Measurements from ENCODE around the gene FAM240B. TPM values are rescaled to one million over a fixed set of nuclear protein-coding genes. Genes with fewer than 3 reads are reported as not detected.

The FAM240B gene
- total and polyA plus RNA-seq, 2 of the 8 experiments (the other 6 are each of a cell fraction or from before 2014, with no cell fraction given) = not detected

GRCh38 chr9:38694676-38695075, 25.3 kb downstream of the FAM240B start:
- CTCF ChIA-PET (ENCODE audit: partially characterized antibody) = interaction anchor here (0.8 to 5.4 kb wide), 3 partner anchors 9 to 14 kb away, joined by 3 to 34 read pairs (median 3); no protein-coding TSS in a partner anchor
- Histone ChIP-seq H4K20me1 (replicated peaks in 1 of 2; ENCODE audit: control insufficient read depth in 1 of 2, insufficient read depth in 2 of 2, low read length in 2 of 2) (no peaks in the 10 kb centered on the region), H2BK12ac (ENCODE audit: low read depth, low read length) (no peak overlapping the region), H2BK5ac (ENCODE audit: low read depth, low read length) (no peak overlapping the region), H3K9me3 (ENCODE audit: insufficient read depth in 2 of 2, low read depth in 1 of 2, low read length in 1 of 2) (no peaks in the 10 kb centered on the region), H2BK15ac (ENCODE audit: low read length) (no peak overlapping the region), H4K5ac (ENCODE audit: insufficient read length, low read depth, low read length) (no peak overlapping the region), H4K8ac (ENCODE audit: extremely low read depth, insufficient read depth, low read length) (no peak overlapping the region), H2AK5ac (ENCODE audit: low read depth, low read length) (no peak overlapping the region), H3K79me2 (ENCODE audit: control insufficient read depth in 1 of 2, insufficient read depth in 2 of 2, low read length in 2 of 2) (no peaks in the 10 kb centered on the region), H2AFZ (ENCODE audit: low read length) (no peak overlapping the region), H3K4me2 (ENCODE audit: insufficient read depth in 1 of 2, low read depth in 2 of 2, low read length in 2 of 2) (no peak overlapping the region), H3K27me3 (replicated peaks in 1 of 4; ENCODE audit: control insufficient read depth in 3 of 4, extremely low read depth in 1 of 4, insufficient read depth in 3 of 4, low read length in 3 of 4) (peaks cover 0 to 3% (median 1%) of the 10 kb centered on the region in 4 experiments; a peak in 1 of 7 replicates), H4K91ac (replicated peaks; ENCODE audit: insufficient read length, low read length) (no peak overlapping the region), H3K23me2 (ENCODE audit: low read depth, low read length) (no peaks in the 10 kb centered on the region), H3K79me1 (ENCODE audit: low read depth, low read length) (no peaks in the 10 kb centered on the region), H3K4me3 (ENCODE audit: extremely low read depth in 1 of 4, insufficient read depth in 2 of 4, low read depth in 3 of 4, low read length in 4 of 4) (no peak overlapping the region), H3K14ac (ENCODE audit: insufficient read length) (no peak overlapping the region), H3K4me1 (replicated peaks in 1 of 4; ENCODE audit: control insufficient read depth in 3 of 4, insufficient read depth in 4 of 4, low read length in 3 of 4) (peaks cover 5 to 13% (median 7%) of the 10 kb centered on the region in 4 experiments; a peak in 5 of 7 replicates), H2BK120ac (replicated peaks; ENCODE audit: low read depth, low read length) (no peak overlapping the region), H3K4ac (replicated peaks; ENCODE audit: insufficient read length, low read depth, low read length) (no peak overlapping the region), H3K23ac (ENCODE audit: insufficient read length) (no peak overlapping the region), H3K56ac (replicated peaks; ENCODE audit: insufficient read length, low read depth, low read length) (no peak overlapping the region), H3K9ac (replicated peaks in 1 of 4; ENCODE audit: extremely low read depth in 1 of 4, low read depth in 3 of 4, low read length in 3 of 4) (no peak overlapping the region), H2BK20ac (ENCODE audit: low read length) (no peak overlapping the region), H3K18ac (ENCODE audit: extremely low read depth, low read length) (no peak overlapping the region), H3K27ac (ENCODE audit: low read depth, low read length) (no peak overlapping the region), H3K36me3 (ENCODE audit: control insufficient read depth in 2 of 4, insufficient read depth in 4 of 4, low read length in 3 of 4) (no peaks in the 10 kb centered on the region)
- no peak for FAIRE-seq
- POLR2A ChIA-PET (ENCODE audit: partially characterized antibody) = no interaction called here
- WGBS, 2 experiments (ENCODE audit: extremely low coverage in 1 of 2, insufficient coverage in 1 of 2, insufficient read length in 1 of 2, insufficient replicate concordance in 2 of 2, low coverage in 1 of 2, low lambda C conversion rate in 2 of 2, missing lambda C conversion rate in 1 of 2) = 91% methylated on average over 10 of the region's 10 CpGs; no CpG with 5 or more reads in 1 of the 2 experiments
- no peak for DNase-seq (ENCODE audit: low read depth in 1 of 2, low spot score in 2 of 2)
- TF ChIP-seq TAF7 (optimal IDR thresholded peaks at IDR 0.05; ENCODE audit: borderline replicate concordance, low read depth, low read length) (no peak), ATF2 (IDR thresholded peaks at IDR 0.05; ENCODE audit: low read length) (no peak), SIRT6 (IDR thresholded peaks at IDR 0.05; ENCODE audit: low read length) (no peak), CHD1 (IDR thresholded peaks at IDR 0.05; ENCODE audit: low read depth, low read length) (no peak), ATF3 (IDR thresholded peaks at IDR 0.05; ENCODE audit: insufficient read depth, low read depth, low read length) (no peak), HDAC6 (IDR thresholded peaks at IDR 0.05; ENCODE audit: low read depth, low read length) (no peak), SIX5 (IDR thresholded peaks at IDR 0.05; ENCODE audit: low read depth, low read length) (no peak), CBX5 (IDR thresholded peaks at IDR 0.05; ENCODE audit: low read depth, low read length) (no peak), RFX5 (IDR thresholded peaks at IDR 0.05; ENCODE audit: borderline replicate concordance, low read depth, low read length) (no peak), TCF12 (IDR thresholded peaks at IDR 0.05; ENCODE audit: low read depth, low read length) (no peak), HDAC2 (IDR thresholded peaks at IDR 0.05; ENCODE audit: borderline replicate concordance in 1 of 2, low read depth in 2 of 2, low read length in 2 of 2) (no peak)

Measured in H1 (cell line).